Smooth muscle cell (in vitro differentiated cells): ENCODE data around the gene TTF2. TPM values are rescaled to one million over a fixed set of nuclear protein-coding genes. Genes with fewer than 3 reads are reported as not detected.

ENCODE experiments used
- DNase-seq: peaks from one replicate; lab custom pipeline; 2025; ENCODE audit not compliant: unreplicated experiment; lab: John Stamatoyannopoulos, UW
- H2AFZ ChIP-seq: fragments of 200-600 bp; sonication (generic); 2 replicates; pipeline ENCODE4 v1.6.0; 2016; ENCODE audit warnings: antibody characterized with exemption, low read depth, mild to moderate bottlenecking
- H3F3A ChIP-seq: fragments of 200-600 bp; sonication (generic); 2 replicates; pipeline ENCODE4 v1.6.0; 2017; ENCODE audit warnings: antibody characterized with exemption, low read depth
- H3K27ac ChIP-seq: fragments of 200-600 bp; sonication (generic); 2 replicates; pipeline ENCODE4 v1.5.1; 2016; ENCODE audit warnings: low read depth, mild to moderate bottlenecking
- H3K27me3 ChIP-seq: fragments of 200-600 bp; sonication (generic); 2 replicates; pipeline ENCODE4 v1.6.1; 2016; ENCODE audit warnings: low read depth, mild to moderate bottlenecking
- H3K36me3 ChIP-seq: fragments of 200-600 bp; sonication (generic); 2 replicates; pipeline ENCODE4 v1.5.1; 2016; ENCODE audit warnings: low read depth
- H3K4me1 ChIP-seq: fragments of 200-600 bp; sonication (generic); 2 replicates; pipeline ENCODE4 v1.5.1; 2016; ENCODE audit warnings: low read depth
- H3K4me2 ChIP-seq: fragments of 200-600 bp; sonication (generic); 2 replicates; pipeline ENCODE4 v1.6.0; 2016; ENCODE audit warnings: mild to moderate bottlenecking
- H3K4me3 ChIP-seq: fragments of 200-600 bp; sonication (generic); 2 replicates; pipeline ENCODE4 v1.5.1; 2016; ENCODE audit warnings: mild to moderate bottlenecking
- H3K79me2 ChIP-seq: fragments of 200-600 bp; sonication (generic); 2 replicates; pipeline ENCODE4 v1.6.0; 2016; ENCODE audit warnings: low read depth, mild to moderate bottlenecking
- H3K9ac ChIP-seq: fragments of 200-600 bp; sonication (generic); 2 replicates; pipeline ENCODE4 v1.6.0; 2016; ENCODE audit warnings: low read depth
- H3K9me3 ChIP-seq: fragments of 200-600 bp; sonication (generic); replicated peaks from 2 replicates; pipeline ENCODE4 v1.5.1; 2016; ENCODE audit warnings: low read depth
- H4K20me1 ChIP-seq: fragments of 200-600 bp; sonication (generic); 2 replicates; pipeline ENCODE4 v1.6.0; 2016; ENCODE audit warnings: low read depth
- WGBS: methylation state at CpG from one replicate; pipeline ENCODE4 v1.1.7; 2016; ENCODE audit warnings: low lambda C conversion rate; 5-methylcytosine and 5-hydroxymethylcytosine counted together
- polyA plus RNA-seq: library from polyadenylated mRNA; unstranded; fragments of >200 nt; fragmentation: Nextera tagmentation; extraction: Ambion mirVana; gene quantifications from 2 replicates; pipeline ENCODE4 v1.2.1, GENCODE V29; 2016
- total RNA-seq: library from RNA; depleted of rRNA; stranded (reverse); fragments of >200 nt; gene quantifications from 2 replicates; pipeline ENCODE4 v1.2.3, GENCODE V29; 2014
- TF ChIP-seq, protein P1 (sequence below): fragments of 200-600 bp; sonication (generic); IDR thresholded peaks from 2 replicates; pipeline ENCODE4 v1.5.1; 2017; ENCODE audit warnings: borderline replicate concordance, mild to moderate bottlenecking, antibody characterized with exemption; ENCODE audit not compliant: insufficient read depth, poor library complexity, severe bottlenecking

The TTF2 gene
- total and polyA plus RNA-seq, 2 experiments from 2014 or later: 4.9 to 8.2 TPM

DNA sequence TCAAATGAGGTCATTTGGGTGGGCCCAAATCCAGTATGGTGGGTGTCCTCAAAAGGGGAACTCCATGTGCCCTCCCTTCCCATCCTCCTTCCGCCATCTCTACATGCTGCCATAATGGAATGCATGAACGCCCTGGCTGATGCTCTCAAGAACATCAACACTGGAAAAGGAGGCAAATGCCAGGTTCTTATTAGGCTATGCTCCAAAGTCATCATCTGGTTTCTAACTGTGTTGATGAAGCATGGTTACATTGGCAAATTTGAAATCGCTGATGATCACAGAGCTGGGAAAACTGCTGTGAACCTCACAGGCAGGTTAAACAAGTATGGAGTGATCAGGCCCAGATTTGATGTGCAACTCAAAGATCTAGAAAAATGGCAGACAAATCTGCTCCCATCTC, 78.0 kb downstream of the TTF2 start:
- H3K9ac ChIP-seq: no peak overlapping the region
- no peak overlapping the region for H2AFZ ChIP-seq
- no peak overlapping the region for H3K4me2 ChIP-seq
- H4K20me1 ChIP-seq: no peaks in the 10 kb centered on the region
- DNase-seq: no peak
- TF ChIP-seq, protein P1, sequence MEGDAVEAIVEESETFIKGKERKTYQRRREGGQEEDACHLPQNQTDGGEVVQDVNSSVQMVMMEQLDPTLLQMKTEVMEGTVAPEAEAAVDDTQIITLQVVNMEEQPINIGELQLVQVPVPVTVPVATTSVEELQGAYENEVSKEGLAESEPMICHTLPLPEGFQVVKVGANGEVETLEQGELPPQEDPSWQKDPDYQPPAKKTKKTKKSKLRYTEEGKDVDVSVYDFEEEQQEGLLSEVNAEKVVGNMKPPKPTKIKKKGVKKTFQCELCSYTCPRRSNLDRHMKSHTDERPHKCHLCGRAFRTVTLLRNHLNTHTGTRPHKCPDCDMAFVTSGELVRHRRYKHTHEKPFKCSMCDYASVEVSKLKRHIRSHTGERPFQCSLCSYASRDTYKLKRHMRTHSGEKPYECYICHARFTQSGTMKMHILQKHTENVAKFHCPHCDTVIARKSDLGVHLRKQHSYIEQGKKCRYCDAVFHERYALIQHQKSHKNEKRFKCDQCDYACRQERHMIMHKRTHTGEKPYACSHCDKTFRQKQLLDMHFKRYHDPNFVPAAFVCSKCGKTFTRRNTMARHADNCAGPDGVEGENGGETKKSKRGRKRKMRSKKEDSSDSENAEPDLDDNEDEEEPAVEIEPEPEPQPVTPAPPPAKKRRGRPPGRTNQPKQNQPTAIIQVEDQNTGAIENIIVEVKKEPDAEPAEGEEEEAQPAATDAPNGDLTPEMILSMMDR: no peak
- peaks cover 5% of the 10 kb centered on the region for H3K4me1 ChIP-seq
- no peaks in the 10 kb centered on the region for H3K27me3 ChIP-seq
- WGBS: 97% methylated on average over 3 of the region's 3 CpGs
- no peak overlapping the region for H3K4me3 ChIP-seq
- H3K79me2 ChIP-seq: no peaks in the 10 kb centered on the region
- no peaks in the 10 kb centered on the region for H3K36me3 ChIP-seq
- no peak overlapping the region for H3K27ac ChIP-seq
- H3F3A ChIP-seq: no peaks in the 10 kb centered on the region
- H3K9me3 ChIP-seq: no peaks in the 10 kb centered on the region

DNA sequence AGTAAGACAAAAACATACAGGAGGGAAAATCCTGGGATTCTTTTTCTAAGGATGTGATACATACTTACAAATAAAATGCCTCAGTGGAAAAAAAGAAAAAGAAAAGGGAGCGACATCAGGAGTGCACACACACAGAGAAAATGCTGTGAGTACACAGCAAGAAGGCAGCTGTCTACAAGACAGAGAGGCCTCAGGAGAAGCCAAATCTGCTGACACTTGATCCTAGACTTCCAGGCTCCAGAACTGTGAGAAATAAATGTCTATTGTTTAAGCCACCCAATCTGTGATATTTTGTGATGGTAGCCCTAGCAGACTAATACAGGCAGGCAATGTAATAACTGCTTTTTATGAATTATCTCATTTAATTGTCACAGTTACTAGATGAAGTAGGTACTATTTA, 78.4 kb downstream of the TTF2 start:
- Histone ChIP-seq H2AFZ (no peak overlapping the region), H3K9ac (no peak overlapping the region), H3K27me3 (no peaks in the 10 kb centered on the region), H4K20me1 (no peaks in the 10 kb centered on the region), H3K79me2 (no peaks in the 10 kb centered on the region), H3K4me3 (no peak overlapping the region), H3K27ac (no peak overlapping the region), H3K4me1 (peaks cover 5% of the 10 kb centered on the region), H3K9me3 (no peaks in the 10 kb centered on the region), H3K4me2 (no peak overlapping the region), H3F3A (no peaks in the 10 kb centered on the region), H3K36me3 (no peaks in the 10 kb centered on the region)
- TF ChIP-seq, protein P1: no peak
- WGBS: 100% methylated on average over 1 of the region's 1 CpG
- no peak for DNase-seq

DNA sequence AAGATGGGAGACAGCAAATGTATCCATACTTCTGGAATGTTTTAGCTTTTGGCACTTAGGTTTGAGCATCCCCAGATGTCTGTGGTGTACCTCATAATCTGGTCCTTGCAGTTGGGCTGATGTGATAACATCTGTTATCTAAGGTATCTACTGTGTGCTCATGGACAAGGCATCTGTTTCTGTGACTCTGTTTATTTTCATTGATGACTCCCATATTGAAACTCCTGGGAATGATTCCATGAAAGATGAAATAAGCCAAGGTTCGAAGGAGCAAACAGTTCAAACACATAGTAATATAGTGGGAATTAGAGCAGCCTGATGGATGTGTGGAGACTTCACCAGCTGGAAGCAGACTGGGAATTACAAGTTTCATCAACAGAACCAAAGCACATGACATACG, 82.1 kb downstream of the TTF2 start:
- Histone ChIP-seq H3K27me3 (no peaks in the 10 kb centered on the region), H2AFZ (no peak overlapping the region), H3K4me3 (no peak overlapping the region), H3K9me3 (no peaks in the 10 kb centered on the region), H3K27ac (no peak overlapping the region), H4K20me1 (no peaks in the 10 kb centered on the region), H3K36me3 (no peaks in the 10 kb centered on the region), H3K79me2 (no peaks in the 10 kb centered on the region), H3F3A (no peaks in the 10 kb centered on the region), H3K9ac (no peak overlapping the region), H3K4me1 (peaks cover under 1% of the 10 kb centered on the region), H3K4me2 (no peak overlapping the region)
- 78% methylated on average over 2 of the region's 2 CpGs for WGBS
- TF ChIP-seq, protein P1: no peak
- no peak for DNase-seq

DNA sequence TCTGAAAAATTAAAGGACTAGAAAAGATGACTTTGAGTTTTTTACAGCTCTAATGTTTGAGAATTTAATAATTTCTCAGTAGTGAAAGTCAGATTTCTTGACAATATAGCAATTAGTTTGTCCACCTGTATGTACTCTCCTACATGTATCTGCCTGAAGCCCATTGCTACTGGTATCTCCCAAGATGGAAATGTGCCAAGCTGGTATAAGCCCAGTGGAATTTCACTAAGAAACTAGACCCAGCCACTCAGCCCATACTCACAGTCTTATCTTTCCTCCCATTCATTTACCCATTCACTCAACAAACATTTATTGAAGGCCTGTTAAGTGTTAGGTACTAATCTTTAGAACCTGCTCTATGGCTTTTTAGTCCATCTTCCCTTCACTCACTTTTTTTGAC, 83.0 kb downstream of the TTF2 start:
- no peak overlapping the region for H3K27ac ChIP-seq
- H3F3A ChIP-seq: no peaks in the 10 kb centered on the region
- H3K4me1 ChIP-seq: peaks cover 10% of the 10 kb centered on the region
- TF ChIP-seq, protein P1: no peak
- no peaks in the 10 kb centered on the region for H4K20me1 ChIP-seq
- H3K9me3 ChIP-seq: no peaks in the 10 kb centered on the region
- H3K36me3 ChIP-seq: no peaks in the 10 kb centered on the region
- no peak overlapping the region for H3K9ac ChIP-seq
- no peak overlapping the region for H3K4me2 ChIP-seq
- no peaks in the 10 kb centered on the region for H3K27me3 ChIP-seq
- no peak overlapping the region for H3K4me3 ChIP-seq
- DNase-seq: no peak
- no peak overlapping the region for H2AFZ ChIP-seq
- no peaks in the 10 kb centered on the region for H3K79me2 ChIP-seq
